GM21390 (cell line): ENCODE results near the gene SURF2.

Source experiments
- ATAC-seq: cut with Tn5 transposase; IDR thresholded peaks from one replicate; pipeline ENCODE4 v1.9.1; 2021; ENCODE audit not compliant: unreplicated experiment

The SURF2 gene

DNA sequence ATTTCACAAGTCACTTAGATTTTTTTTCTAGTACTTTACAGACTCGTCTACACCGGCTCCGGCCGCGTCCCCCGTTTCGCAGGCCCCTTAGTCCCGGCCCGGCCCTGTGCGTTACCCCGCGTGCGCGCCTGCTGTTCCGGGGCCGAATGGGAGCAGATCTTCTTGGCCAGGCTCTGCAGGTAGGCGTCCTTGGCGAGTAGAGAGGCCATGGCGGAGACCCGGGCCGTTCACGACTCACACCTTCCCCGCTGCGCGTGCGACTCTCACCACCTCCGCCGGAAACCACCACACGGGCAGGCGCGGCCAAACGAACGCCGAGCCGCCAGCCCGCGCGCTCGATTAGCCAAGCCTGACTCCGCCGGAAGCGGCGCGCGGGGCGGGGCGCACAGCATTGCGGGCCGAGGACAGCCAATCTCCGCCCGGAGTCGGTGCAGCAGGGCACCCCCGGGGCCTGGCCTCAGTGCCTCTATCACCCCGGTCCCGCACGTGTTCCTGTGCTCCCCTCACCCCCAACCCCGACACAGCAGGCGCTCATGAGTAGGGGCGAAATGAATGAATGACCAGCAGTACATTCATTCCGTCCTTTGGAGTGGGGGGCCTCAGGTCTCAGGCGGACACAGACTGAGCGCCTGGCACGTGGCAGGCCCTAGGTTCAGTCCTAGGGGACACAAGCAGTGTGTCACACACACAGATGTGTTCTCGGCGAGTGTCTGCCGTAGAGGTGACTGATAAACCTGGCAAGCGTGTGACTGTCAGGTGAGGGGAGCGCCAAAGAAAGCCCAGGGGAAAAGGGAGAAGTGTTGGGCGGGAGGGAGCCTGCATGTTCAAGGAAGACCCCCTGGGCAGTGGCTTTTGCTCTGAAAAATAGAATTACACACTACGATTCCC lies 20.2 kb upstream of the SURF2 start, which contains the start of gene SURF6:
TSS of gene SURF6 (minus strand) at position 265 of the 888 bp plus-strand sequence. CDS start at position 209, 56 bp downstream.
- peak; percentile 86 for ATAC-seq

DNA sequence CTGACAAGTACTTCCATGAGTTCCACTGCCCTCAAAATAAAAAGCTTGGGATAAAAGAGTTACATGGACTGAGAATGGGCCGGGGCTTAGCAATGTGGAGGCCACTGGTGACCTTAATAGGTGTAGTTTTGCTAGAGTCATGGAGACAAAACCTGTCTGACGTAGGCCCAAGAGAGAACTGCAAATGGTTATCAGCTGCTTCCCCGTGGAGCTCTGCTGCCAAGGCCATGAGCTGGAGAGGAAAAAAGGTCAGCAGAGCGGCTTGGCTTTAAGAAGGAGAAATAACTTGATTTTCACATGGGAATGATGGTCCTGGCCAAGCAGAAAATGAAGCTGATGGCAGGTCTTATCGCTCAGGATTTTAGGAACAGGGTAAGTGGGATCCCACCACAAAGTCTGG lies 16.7 kb upstream of the SURF2 start:
- ATAC-seq: no peak

DNA sequence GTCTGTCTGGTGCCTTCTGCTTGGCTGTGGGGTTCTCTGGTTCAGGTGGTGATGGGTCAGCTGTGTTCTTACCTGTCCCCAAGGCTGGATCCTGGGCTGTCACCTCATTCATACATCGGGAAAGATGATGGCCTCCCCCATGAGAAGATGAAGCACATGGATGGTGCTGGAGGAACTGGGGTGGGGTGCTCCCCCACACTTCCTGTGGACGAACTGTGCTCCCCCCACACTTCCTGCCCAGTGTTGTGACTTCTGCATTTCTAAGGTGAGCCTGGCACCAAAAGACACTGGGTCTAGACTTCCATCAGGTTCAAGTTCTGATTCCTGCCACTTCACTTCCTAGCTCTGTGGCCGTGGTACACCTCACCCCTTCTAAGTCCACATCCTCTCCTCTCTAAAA lies 16.1 kb upstream of the SURF2 start:
- ATAC-seq: no peak

DNA sequence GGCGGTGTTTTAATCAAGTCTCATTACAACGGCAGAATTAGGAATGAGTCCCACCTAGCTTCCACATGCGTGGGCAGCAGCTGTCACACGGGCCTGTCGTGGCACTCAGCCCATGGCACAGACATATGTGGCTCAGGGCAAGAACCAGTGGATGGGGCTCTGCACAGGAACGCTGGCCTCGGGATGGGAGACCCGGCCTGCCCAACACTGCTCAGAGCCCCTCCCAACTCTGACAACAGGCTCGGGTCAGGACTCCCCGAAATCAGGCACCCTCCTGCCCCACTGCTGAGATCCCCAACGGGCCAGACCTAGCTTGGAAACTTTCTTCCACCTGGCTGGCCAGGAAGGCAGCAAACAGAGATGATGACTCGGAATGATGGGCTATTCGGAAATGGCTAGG lies 15.4 kb upstream of the SURF2 start:
- ATAC-seq: no peak

DNA sequence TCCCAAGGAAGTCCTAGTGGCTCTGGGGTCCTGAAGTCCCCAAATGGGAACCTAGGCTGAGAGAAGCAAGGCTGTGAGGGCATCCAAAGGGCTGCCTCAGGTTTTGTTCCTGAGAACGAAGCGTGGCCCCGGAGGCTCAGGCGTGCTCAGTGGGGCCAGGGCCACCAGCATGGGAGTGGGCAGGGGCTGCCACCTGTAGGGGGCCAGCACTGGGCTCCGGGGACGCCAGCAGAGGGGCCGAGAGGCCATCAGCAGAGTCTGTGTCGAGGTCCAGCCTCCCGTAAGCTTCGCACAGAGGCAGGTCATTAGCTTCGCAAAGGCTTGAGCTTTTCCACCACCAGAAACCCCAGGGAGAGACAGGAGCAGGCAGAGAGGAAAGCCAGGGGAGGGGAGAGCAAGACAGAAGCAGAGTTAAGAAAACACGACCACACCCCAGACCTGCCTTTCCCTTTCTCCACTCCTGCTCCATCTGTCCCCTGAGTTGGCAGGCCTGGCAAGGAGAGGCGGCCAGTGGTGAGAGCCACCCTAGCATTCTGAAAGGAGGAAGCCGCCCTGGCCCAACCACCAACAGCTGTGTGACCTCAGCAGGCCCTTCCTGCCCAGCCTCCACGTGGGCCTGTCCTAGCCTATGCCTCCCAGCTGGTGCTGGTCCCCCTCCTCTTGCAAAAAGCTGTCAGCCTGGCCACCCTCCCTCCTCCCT lies 14.8 kb upstream of the SURF2 start:
- ATAC-seq: no peak

DNA sequence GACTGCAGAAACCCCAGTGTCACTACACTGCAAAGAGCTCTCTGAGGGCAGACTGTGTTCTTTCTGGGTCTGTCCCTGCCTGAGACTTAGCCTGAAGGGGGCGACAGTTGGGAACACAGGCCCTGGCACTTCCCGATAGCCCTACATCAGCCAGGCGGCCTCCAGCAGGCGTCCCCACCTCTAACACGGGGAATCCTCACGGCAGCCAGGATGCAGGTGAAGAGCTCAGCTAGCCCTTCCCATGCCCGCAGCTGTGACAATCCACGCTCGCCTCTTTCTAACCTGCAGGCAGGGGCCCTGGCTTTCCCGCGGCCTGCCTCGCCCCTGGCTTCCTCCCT lies 14.3 kb upstream of the SURF2 start:
- no peak for ATAC-seq

DNA sequence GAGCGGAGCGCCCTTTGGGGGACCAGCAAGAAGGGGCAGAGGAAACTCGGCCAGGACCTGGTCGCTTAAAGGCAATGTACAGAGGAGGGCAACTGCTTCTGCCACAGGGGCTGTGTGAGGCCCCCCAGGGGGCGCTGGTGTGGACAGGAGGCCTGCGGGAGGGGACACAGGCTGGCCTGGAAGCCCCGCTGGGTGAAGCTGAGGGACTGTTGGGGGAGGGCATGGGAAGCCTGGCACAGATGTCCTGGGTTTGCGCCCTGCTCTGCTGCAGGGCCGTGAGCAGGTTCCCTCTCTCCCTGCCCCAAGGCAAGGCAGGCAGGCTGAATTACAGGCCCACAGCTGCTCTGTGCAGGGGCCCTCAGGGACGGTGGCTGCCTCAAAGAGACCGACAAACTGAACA lies 13.8 kb upstream of the SURF2 start:
- ATAC-seq: no peak

DNA sequence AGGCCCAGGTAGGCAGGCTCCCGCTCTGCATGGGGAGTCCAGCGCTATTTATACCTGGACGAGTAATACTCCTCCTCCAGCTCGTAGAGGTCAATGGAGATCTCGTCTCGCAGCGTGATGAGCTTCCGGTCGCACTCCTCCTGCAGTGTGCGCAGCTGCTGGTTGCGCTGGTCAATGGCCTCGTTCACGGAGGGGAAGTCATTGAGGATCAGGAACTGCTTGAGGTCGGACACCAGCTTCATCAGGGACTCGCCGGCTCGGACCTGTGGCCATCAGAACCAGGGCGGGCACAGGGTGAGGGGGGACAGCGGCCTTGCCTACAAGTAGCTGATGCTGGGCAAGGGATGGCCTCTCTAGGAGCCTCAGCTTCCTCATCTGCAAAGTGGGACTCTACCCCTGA lies 12.3 kb upstream of the SURF2 start:
- ATAC-seq: no peak

DNA sequence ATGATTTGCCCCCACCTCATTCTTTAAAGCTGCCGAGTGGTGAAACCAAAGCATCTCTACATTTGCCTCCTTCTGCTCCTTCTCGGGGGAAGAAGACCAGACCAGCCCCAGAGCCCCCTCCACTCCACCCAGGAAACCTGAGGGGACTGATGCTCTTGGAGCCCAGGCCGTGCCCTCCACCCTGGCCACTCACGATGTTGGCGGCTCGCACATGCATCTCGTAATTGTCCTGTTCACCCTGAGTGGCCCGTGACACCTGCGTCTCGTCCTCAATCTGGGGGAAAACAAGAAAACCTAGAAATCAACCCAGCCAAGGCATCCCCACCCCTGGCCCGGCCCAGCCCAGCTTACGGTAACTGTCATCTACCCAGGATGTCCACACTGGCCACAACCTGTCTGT lies 11.4 kb upstream of the SURF2 start:
- ATAC-seq: no peak

DNA sequence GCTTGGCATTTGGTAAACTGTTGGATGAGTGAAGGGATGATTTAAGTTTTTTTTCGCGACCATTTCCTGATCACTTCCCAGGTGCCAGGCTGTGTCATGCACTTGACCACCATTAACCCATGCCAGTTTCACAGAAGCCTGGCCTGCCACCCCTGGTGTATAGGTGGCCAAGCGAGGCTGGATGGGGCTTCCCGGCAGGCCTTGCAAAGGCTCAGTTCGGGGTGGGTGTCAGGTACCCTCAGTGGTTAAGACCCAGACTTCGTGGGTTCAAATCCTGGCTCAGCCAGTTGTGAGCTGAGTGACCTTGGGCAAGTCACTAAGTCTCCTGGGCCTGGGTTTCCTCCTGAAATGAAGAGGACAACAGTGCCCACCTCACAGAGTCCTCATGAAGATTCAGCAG lies 10.8 kb upstream of the SURF2 start:
- ATAC-seq: no peak

DNA sequence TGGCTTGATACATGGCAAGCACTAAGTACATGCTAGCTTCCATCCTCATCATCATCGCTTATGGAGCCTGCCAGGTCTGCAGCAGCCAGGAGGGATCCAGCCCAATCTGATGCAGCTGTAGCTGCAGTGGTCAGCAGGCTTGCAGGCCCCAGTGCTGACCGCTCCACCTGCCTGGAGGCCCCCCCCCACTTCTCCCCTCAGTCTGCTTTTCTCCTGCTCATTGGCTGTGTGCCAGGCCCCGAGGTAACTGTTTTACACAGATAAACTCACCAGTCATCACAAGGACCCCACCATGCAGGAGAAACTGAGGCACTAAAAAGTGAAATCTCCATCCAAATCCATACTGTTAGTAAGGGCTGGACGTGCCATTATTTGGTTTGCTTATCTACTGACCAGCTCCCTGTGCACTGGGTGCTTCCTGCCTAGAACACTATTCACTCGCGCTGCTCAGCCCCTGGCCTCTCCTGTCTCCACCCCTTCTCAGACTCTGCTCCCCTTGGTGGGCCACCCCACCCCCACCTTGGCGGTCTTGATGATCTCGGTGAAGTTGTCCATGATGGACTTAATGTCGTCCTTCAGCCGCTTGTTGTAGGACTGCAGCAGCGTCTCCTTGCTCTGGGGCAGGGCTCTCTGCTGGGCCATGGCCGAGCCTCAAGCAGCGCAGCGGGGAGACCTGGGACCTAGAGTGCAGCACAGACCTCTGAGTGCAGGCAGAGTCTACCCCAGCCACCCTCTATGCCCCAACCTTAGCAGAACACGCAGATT lies 10.1 kb upstream of the SURF2 start:
- no peak for ATAC-seq

DNA sequence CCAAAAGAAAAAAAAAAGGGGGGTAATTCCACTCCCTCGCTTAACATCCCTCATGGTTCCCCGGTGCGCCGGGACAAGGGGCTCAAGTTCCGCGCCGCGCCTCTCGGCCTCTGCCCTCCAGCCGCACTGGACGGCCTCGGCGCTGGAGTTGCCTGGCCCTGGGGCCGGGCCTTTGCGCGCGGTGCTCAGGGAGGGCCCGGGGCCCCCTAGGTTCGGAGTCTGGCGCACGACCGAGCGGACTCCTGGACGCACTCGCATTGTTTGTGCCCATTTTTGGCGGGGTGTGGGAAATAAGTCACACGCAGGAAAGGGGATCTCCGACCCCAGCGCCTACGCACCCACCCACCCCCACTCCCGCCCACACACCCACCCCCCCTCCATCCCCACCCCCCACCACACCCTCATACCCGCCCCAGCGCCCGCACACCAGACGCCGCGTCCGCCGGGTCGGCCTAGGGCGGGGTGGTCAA lies 8.8 kb upstream of the SURF2 start:
- ATAC-seq: peak; percentile 40

DNA sequence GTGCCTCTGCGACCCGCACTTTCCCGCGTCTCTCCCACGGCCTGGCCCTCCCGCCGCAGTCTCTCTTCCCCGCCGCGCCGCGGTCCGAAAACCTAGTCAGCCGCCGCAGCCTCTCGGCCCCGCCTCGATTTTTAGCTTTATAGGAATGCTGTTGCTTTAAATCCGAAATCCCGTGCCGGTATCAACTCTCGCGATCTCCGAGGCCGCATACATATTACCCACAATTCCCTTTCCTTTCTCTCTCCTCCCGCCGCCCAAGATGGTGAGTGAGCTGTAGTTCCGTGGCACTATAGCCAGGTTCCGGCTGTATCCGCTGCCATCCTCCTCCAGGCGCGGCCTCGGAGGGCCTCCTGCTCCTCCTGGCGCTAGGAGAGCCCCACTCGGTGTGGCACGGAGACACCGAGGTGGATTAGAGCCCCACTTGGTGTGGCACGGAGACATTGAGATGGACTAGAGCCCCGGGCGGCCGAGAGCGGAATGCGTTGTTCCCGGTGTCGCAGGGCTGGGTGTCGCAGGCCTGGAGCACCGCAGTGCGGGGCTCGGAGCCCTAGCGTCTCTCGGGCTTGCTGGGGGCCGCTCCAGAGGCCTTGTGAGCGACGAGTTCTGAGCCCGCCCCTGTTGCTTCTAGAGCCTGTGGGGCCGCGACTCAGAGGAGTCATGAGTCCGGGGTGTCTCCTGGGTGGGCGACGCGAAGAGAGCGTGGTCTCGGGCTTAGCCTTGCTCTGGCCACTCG lies 8.2 kb upstream of the SURF2 start, which contains the start of the genes MED22 and RPL7A:
TSS of gene MED22 (minus strand) at position 147 of the 733 bp plus-strand sequence. CDS start 1,469 bp downstream, outside the sequence.
TSS of gene RPL7A (plus strand) at position 234 of the 733 bp plus-strand sequence. CDS start at position 260, 26 bp downstream.
- ATAC-seq: peak; percentile 69

DNA sequence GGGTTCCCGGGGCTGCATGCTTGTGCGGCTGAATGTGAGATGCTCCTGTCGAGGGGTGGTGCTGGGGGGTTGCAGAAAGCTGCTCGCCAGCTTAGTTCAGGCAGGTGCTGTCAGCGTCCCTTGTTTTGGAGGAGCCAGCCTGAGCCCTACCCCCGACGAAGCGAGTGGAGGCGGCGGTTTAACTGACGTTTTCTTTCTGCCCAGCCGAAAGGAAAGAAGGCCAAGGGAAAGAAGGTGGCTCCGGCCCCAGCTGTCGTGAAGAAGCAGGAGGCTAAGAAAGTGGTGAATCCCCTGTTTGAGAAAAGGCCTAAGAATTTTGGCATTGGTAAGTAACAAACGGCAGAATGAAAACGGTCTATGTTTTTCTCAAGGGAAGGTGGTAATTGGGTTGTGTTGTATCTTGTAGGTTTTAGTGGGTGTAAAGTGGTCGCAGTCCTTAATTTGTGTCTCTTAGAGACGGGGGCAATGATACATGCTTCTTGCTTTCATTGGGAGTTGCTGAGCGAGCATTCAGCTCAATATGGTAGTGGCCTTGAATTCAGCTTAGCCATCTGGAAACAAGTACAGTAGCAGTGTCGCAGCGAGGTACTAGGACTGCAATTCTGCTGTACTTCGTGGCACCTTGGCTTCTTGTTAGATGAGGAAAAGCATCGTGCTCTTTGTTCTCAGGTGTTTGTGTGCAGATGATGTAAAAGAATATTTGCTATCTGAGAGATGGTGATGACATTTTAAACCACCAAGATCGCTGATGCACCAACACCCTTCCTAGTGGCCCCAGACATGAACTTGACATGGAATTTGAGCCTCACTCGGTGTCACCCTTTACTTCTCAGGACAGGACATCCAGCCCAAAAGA lies 7.4 kb upstream of the SURF2 start:
- ATAC-seq: no peak

DNA sequence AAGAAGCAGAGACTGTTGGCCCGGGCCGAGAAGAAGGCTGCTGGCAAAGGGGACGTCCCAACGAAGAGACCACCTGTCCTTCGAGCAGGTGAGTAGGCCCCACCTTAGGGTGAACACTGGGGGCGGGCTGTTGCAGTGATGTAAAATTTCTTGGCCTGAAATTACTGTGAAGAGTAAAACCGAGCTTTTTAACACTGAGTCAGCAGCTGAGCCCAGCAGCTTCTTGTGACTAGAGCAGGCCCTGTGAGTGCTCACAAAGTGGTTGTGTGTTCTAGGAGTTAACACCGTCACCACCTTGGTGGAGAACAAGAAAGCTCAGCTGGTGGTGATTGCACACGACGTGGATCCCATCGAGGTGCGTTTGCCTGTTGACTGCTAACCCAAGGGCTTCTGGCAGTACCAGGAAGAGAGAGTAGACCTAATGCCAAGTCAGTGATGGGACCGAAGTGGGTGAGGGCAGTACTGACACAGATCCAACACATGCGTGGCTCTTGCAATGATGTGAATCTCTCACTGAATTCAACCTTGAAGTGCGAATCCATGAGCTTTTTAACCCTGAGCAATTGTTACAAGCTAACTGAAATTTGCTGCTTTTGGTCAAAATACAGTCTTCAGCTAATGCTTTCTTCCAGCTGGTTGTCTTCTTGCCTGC lies 6.3 kb upstream of the SURF2 start:
- no peak for ATAC-seq

DNA sequence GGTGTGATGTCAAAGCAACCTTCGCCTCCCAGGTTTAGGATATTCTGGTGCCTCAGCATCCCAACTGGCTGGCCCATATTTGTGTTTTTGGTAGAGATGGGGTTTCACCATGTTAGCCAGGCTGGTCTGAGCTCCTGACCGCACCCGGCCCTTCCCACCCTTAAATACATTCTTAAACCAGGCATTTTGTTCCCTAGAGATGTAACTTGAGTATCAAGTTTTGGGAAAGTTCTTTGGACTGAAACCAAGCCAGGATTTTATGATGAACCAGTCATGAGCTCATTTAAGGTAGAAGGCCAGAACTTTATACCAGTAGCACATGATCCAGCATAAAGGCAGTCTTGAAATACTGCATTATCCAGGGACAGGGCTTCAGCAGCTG lies 4.8 kb upstream of the SURF2 start:
- ATAC-seq: no peak

DNA sequence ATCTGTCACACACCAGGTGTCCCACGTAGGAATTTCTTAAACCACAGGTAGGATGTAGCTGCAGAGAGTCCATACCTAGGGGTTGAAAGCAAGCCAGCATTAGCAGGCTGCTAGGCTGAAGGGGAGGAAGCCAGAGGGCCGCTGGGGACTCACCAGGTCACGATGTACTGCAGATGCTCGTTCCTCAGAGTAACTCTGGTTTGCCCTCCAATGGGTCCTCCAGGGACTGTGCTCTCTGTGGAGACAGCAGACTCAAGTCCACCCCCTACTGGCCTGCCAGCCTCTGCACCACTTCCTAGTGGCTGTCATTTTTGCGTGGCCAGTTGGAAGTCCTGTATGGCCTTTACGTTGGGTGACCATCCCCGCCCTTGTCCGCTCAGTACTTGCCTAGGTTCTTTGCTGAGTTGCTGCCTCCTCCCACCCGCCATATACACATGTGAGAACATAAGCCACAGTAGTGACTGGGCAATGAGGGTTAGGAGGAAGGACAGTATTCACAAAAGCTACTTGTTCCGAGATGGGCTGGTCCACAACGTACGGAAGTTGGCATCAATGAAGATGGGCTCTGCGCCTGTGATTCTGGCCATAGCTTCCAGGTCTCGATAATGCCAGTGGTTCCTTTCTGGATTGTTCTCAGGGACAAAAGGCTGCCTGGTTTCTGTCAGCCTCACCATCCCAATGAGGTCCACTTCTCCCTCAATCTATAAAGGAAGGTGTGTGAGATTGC lies 4.3 kb upstream of the SURF2 start:
- no peak for ATAC-seq

DNA sequence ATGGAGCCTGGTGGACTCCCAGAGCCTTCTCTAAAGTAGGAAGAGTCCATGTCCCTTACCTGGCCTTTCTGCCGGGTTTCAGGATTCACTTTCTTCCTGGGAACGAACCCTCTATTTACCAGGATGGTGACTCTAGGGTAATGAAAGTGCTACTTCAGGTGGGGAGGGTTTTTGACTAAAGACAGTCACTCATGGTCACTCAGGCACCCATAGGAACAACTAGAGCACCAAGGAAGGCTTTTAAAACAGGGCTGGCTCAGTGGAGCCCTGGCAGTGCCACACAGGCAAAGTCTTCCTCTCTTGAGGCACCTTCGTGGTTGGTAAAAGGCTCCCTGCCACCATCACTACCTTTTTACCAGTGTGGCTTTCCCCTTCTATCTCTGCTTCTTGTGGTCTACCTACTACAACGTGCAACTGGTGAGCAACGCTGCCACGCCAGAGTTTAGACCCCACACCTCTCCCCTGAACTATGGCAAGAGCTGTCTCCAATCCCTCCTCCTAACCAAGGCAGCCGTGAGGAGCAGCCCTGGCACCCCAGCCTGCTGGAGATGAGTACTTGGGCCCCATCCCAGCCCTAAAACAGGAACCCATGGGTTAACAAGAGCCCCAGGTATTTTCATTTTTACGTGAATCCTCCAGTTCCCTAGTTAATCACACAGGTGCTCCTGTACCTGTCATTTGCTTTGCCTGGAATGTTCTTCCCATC lies 3.6 kb upstream of the SURF2 start:
- ATAC-seq: no peak
